HG03064 (cell line): ENCODE results near the gene CERCAM.

Source experiments
- ATAC-seq: cut with Tn5 transposase; IDR thresholded peaks from one replicate; pipeline ENCODE4 v1.9.1; 2021; ENCODE audit warnings: low read depth; ENCODE audit not compliant: unreplicated experiment

The CERCAM gene

GRCh38 chr9:128420651-128421481 lies at the start of gene CERCAM:
Gene CERCAM (plus strand): TSS chr9:128420857. CDS start chr9:128420878, 21 bp downstream.
- ATAC-seq, result peak; percentile 80

- ATAC-seq, result no peak
These were observed 49.0 kb upstream of the CERCAM start for GRCh38 chr9:128371630-128372117.

- no peak for ATAC-seq
These were observed 48.4 kb upstream of the CERCAM start for GRCh38 chr9:128372188-128372641.

GRCh38 chr9:128372784-128373183 lies 47.9 kb upstream of the CERCAM start:
- ATAC-seq, result no peak

- ATAC-seq, result no peak
These were observed 46.4 kb upstream of the CERCAM start for GRCh38 chr9:128374221-128374675.

- ATAC-seq, result no peak
These were observed 44.8 kb upstream of the CERCAM start for GRCh38 chr9:128375865-128376264.

- no peak for ATAC-seq
These were observed 38.4 kb upstream of the CERCAM start for GRCh38 chr9:128382261-128382660.

GRCh38 chr9:128383007-128383753 lies 37.5 kb upstream of the CERCAM start:
- no peak for ATAC-seq

- no peak for ATAC-seq
These were observed 36.9 kb upstream of the CERCAM start for GRCh38 chr9:128383791-128384190.

GRCh38 chr9:128384801-128385495 lies 35.7 kb upstream of the CERCAM start:
- ATAC-seq, result no peak

GRCh38 chr9:128385496-128386460 lies 34.9 kb upstream of the CERCAM start:
- no peak for ATAC-seq

- ATAC-seq, result no peak
These were observed 32.5 kb upstream of the CERCAM start for GRCh38 chr9:128388150-128388549.

GRCh38 chr9:128389395-128390149 lies 31.1 kb upstream of the CERCAM start:
- no peak for ATAC-seq

GRCh38 chr9:128390150-128390812 lies 30.4 kb upstream of the CERCAM start:
- ATAC-seq, result no peak

- ATAC-seq, result no peak
These were observed 29.6 kb upstream of the CERCAM start for GRCh38 chr9:128390813-128391711.

GRCh38 chr9:128391956-128392301 lies 28.7 kb upstream of the CERCAM start:
- no peak for ATAC-seq

- no peak for ATAC-seq
These were observed 28.1 kb upstream of the CERCAM start for GRCh38 chr9:128392302-128393144.
